Stimulated activated CD4-positive, alpha-beta T cell treated with anti-CD3 and anti-CD28 coated beads, Interleukin-1b, Interleukin-23, amount 100 ng/mL, for 24 hours (primary cell): ENCODE data around the gene AP2S1.
"Not testable (repeated sequence)": the region's sequence is repeated elsewhere in the genome, so short reads cannot be mapped to it uniquely, and the experiment has no call there.

Source experiments
- DNase-seq, 4 experiments: peaks; one replicate each; pipeline ENCODE4 v3.0.0-alpha.2; 2020; ENCODE audit warnings: low read depth in 4 of 4, low spot score in 1 of 4

AP2S1 gene

DNA sequence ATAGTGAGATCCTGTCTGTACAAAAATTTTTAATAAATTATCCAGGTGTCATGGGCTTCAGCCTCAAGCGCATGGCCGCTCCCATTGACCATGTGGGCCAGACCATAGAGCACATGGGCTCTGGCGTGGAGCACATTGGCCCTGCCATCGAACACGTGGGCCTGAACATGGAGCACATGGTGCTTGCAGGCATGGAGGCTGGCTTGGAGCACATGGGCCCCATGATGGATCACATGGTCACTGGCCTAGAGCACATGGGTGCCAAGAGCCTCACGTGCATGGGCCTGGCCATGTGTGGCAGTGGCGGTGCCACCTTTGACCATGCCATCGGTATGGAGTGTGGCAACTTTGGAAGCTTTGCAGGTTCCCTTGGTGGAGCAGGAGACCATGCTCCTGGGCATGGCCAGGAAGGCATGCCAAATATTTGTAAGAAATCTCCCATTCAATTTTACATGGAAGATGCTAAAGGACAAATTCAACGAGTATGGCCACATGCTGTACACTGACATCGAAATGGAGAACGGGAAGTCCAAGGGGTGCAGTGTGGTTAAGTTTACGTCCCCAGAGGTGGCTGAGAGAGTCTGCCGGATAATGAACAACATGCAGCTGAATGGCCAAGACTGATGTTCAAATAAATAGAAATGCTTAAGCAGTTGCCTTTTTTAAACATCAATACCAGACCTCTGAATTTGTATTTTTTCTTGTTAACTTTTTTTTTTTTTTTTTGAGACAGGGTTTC is 40.9 kb downstream of the AP2S1 start:
- no peak for DNase-seq

DNA sequence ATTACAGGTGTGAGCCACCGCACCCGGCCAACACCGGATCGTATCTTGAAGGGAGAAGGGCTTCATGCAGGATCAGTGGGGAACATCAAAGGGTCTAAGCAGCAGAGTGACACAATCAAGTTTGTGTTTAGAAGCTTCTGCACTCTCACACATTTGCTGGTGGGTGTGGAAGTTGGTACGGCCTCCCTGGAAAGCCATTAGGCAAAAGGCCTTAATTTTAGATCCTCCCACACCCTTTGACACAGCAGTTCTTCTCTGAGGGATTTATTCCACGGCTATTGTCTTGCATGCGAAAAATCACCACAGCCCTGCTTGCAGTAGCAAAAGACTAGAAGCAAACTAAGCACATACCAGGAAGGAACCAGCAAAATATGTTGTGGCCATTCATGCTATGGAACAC is 44.0 kb downstream of the AP2S1 start:
- no peak for DNase-seq

DNA sequence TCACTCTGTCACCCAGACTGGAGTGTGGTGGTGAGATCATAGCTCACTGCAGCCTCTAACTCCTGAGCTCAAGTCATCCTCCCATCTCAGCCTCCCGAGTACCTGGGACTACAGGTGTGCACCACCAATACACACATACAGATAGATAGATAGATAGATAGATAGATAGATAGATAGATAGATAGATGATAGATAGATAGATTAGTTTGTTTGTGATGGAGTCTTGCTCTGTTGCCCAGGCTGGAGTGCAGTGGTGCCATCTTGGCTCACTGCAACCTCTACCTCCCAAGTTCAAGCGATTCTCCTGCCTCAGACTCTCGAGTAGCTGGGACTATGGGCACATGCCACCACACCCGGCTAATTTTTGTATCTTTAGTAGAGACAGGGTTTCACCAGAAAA is 46.2 kb downstream of the AP2S1 start:
- DNase-seq: not testable (repeated sequence)

DNA sequence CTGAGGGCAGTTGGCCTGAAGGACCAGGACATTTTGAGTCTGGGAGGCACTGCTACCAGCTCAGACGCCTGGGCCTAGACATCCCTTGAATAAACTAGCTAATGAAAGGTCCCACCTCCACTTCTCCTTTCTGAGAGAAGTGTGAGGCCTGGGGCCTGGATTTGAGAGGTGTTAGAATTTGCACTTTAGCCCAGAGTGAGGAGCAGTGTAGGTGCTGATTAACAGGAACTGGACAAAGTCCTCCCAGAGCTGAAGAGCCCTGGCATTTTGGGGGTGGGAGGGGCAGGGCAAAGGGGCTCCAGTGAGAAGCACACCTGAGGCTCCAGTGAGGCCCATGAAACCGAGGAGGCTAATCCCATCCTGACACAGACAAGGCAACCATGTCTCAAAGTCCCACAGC is 47.1 kb downstream of the AP2S1 start:
- no peak for DNase-seq

DNA sequence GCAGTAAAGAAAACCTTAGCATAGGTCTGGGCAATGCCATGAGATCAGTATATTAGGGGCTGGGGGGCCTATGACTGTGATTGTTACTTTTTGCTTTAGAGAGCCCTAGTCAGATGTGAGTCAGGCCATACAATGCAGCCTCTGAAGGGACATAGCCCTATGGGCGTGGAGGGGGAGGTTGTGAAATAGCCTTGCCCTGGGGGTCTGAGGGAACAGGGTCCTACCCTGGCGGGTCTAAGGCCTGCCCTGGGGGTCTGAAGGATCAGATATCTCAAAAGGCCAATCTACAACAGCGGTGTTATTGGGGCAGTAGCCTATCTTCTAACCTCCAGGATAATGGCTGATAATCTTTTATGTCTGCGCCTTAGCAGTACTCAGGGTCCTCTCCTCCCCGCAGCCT is 48.5 kb downstream of the AP2S1 start:
- DNase-seq: no peak

DNA sequence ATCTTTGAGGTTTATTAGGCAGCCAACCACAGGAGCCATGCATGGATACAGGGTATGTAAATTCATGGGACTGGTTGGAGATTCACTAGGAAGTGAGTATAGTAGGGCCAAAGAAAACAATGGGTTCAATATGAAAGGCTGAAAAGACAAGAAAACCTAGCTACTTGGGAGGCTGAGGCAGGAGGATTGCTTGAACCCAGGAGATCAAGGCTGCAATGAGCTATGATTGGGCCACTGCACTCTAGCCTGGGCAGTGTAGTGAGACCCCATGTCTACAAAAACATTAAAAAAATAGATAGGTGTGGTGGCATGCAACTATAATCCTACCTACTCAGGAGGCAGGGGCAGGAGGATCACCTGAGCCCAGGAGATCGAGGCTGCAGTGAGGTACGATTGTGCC is 51.9 kb downstream of the AP2S1 start:
- DNase-seq: no peak

DNA sequence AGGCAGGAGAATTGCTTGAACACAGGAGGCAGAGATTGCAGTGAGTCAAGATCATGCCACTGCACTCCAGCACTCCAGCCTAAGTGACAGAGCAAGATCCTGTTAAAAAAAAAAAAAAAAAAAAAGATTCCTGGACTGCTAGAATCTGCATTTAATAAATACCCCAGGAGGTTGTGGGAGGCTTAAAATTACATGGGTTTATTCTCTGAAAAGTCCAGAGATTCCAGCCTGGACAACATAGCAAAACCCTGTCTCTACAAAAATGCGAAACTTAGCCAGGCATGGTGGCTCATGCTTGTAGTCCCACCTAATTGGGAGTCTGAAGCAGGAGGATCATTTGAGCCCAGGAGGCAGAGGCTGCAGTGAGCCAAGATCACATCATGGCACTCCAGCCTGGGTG is 52.8 kb downstream of the AP2S1 start:
- DNase-seq: no peak

DNA sequence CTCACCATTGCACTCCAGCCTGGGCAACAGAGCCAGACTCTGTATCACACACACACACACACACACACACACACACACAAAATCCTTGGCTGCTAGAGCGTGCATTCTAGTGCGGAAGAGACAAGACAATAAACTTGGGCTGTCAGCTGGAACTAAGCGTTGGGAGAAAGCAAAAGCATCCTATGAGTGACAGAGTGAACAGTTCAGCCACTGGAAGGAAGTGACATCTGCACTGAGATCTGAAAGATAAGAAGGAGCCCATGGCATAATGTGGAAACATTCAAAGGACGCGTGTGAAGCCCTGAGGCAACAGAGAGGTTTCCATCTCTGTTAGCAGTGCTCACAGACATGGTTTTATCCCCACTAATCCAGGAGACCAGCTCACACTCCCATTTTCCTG is 58.7 kb downstream of the AP2S1 start:
- no peak for DNase-seq

DNA sequence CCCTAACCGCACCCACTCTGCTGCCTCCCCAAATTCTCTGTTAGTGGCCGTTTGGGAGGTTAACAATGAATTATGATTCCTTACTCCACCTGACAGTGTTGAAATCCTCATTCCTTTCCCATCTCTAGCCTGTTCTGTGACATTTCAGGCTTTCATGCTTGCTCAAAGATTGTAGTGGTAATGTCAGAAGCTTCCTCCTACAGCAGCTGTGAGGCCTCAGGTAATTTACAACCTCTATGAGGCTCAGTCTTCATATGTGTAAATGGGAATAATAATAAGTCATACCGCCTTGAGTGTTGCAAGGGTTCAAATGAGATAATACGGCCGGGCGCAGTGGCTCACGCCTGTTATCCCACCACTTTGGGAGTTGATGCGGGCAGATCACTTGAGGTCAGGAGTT is 61.3 kb downstream of the AP2S1 start:
- DNase-seq: no peak

DNA sequence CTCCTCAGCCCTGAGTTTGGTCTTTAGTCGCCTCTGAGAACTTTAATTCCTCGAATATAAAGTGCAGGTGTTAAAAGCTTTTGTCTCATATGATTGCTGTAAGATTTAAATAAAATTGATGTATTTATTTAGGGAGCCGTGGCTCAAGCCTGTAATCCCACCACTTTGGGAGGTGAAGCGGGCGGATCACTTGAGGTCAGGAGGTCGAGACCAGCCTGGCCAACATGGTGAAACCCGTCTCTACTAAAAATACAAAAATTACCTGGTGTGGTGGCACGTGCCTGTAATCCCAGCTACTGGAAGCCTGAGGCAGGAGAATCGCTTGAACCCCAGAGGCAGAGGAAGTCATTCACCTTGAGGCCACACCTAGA is 61.7 kb downstream of the AP2S1 start:
- no peak for DNase-seq

DNA sequence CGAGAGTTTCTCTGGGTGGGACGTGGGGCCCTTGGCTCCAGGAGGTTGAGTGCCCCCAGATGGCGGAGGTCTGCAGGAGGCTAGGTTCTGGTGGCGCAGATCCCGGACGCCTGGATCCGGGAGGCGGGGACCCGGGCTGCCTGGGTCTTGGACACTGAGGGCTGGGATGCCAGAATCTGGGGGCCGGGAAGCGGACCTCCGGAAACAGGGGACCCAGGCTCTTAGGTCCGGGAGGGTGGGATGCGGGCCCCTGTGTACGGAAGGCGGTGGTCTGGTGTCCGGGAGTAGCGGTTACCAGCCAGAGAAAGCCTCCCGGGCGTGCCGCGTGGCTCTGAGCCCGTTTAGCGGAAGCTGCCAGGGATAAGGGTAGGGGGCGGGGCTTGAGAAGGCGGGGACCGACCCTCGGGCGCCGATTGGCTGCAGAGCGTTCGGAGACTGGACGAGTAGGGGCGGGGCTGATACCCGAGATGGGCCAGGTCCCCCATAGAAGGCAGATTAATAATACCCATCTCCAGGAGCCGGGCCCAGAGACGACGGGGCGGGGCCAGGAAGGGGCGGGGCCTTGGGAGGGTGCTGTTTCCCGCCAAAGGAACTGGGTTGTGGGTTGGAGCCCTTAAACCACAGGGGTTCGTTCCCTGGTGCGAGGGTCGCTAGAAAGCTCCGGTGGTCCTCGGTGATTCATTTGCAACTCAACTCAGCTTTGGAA is 62.2 kb downstream of the AP2S1 start, which contains the start of gene SLC1A5:
SLC1A5 (minus strand) TSS at position 333 of the 706 bp plus-strand sequence. CDS start 629 bp downstream, outside the sequence.
- peak; percentile 98 to 99 (median 99) for DNase-seq
